ENCODE results near the gene CLDN19.
A peak's percentile ranks its signal among the peaks of the same experiment; 100 is the strongest.

Gene CLDN19

DNA sequence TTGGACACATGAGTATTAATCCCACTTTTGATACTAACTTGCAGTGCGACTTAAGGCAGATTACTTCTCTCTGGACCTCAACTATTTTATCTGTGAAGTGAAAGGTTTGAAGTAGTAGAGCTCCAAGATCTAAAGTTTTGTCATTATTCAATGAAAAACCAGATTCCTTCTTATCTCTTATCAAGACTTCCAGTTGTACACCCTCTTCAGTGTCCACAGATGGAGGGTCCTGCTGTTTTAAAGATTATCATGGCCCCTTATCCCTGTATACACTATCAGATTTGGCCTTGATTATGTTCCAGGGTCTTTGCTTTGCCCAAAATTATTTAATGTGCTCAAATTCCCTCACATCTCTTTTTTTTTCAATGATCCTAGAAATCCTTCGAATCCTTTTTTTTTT lies 28.1 kb upstream of the CLDN19 start:
- TF ChIP-seq ZNF565 (CRISPR knock-in tag; conservative IDR thresholded peaks at IDR 0.05; ENCODE audit: low read depth) (no peak), ISL1 (CRISPR knock-in tag; IDR thresholded peaks at IDR 0.05) (no peak), ARNTL (CRISPR knock-in tag; IDR thresholded peaks at IDR 0.05; ENCODE audit: borderline replicate concordance, low read depth) (no peak), TSHZ2 (CRISPR knock-in tag; IDR thresholded peaks at IDR 0.05) (no peak), CSDC2 (CRISPR knock-in tag; IDR thresholded peaks at IDR 0.05) (no peak), ZC3H10 (CRISPR knock-in tag; IDR thresholded peaks at IDR 0.05) (no peak), ZFP30 (CRISPR knock-in tag; IDR thresholded peaks at IDR 0.05) (no peak), PPARA (CRISPR knock-in tag; IDR thresholded peaks at IDR 0.05; ENCODE audit: borderline replicate concordance) (no peak), BACH2 (CRISPR knock-in tag; IDR thresholded peaks at IDR 0.05; ENCODE audit: borderline replicate concordance) (no peak), ZNF70 (CRISPR knock-in tag; IDR thresholded peaks at IDR 0.05) (no peak), GLIS3 (CRISPR knock-in tag; IDR thresholded peaks at IDR 0.05) (no peak), OSR1 (CRISPR knock-in tag; IDR thresholded peaks at IDR 0.05) (no peak), TOX (CRISPR knock-in tag; IDR thresholded peaks at IDR 0.05; ENCODE audit: borderline replicate concordance) (no peak), RARB (CRISPR knock-in tag; IDR thresholded peaks at IDR 0.05) (no peak), ZNF8 (CRISPR knock-in tag; IDR thresholded peaks at IDR 0.05) (no peak), ESRRG (CRISPR knock-in tag; IDR thresholded peaks at IDR 0.05) (no peak)
- TF ChIP-seq, protein P1, sequence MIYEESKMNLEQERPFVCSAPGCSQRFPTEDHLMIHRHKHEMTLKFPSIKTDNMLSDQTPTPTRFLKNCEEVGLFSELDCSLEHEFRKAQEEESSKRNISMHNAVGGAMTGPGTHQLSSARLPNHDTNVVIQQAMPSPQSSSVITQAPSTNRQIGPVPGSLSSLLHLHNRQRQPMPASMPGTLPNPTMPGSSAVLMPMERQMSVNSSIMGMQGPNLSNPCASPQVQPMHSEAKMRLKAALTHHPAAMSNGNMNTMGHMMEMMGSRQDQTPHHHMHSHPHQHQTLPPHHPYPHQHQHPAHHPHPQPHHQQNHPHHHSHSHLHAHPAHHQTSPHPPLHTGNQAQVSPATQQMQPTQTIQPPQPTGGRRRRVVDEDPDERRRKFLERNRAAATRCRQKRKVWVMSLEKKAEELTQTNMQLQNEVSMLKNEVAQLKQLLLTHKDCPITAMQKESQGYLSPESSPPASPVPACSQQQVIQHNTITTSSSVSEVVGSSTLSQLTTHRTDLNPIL (CRISPR knock-in tag; IDR thresholded peaks at IDR 0.05; ENCODE audit: low read depth), result no peak
- TF ChIP-seq, protein P2, sequence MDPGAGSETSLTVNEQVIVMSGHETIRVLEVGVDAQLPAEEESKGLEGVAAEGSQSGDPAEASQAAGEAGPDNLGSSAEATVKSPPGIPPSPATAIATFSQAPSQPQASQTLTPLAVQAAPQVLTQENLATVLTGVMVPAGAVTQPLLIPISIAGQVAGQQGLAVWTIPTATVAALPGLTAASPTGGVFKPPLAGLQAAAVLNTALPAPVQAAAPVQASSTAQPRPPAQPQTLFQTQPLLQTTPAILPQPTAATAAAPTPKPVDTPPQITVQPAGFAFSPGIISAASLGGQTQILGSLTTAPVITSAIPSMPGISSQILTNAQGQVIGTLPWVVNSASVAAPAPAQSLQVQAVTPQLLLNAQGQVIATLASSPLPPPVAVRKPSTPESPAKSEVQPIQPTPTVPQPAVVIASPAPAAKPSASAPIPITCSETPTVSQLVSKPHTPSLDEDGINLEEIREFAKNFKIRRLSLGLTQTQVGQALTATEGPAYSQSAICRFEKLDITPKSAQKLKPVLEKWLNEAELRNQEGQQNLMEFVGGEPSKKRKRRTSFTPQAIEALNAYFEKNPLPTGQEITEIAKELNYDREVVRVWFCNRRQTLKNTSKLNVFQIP (CRISPR knock-in tag; IDR thresholded peaks at IDR 0.05; ENCODE audit: borderline replicate concordance, low read depth), result no peak
- TF ChIP-seq, protein P3, sequence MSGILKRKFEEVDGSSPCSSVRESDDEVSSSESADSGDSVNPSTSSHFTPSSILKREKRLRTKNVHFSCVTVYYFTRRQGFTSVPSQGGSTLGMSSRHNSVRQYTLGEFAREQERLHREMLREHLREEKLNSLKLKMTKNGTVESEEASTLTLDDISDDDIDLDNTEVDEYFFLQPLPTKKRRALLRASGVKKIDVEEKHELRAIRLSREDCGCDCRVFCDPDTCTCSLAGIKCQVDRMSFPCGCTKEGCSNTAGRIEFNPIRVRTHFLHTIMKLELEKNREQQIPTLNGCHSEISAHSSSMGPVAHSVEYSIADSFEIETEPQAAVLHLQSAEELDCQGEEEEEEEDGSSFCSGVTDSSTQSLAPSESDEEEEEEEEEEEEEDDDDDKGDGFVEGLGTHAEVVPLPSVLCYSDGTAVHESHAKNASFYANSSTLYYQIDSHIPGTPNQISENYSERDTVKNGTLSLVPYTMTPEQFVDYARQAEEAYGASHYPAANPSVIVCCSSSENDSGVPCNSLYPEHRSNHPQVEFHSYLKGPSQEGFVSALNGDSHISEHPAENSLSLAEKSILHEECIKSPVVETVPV (CRISPR knock-in tag; IDR thresholded peaks at IDR 0.05), result no peak
- no peak for ATAC-seq

GRCh38 chr1:42767510-42768000 lies 27.5 kb upstream of the CLDN19 start:
- ATAC-seq, result peak; percentile 22
- TF ChIP-seq ZC3H10 (CRISPR knock-in tag; IDR thresholded peaks at IDR 0.05) (no peak), ARNTL (CRISPR knock-in tag; IDR thresholded peaks at IDR 0.05; ENCODE audit: borderline replicate concordance, low read depth) (no peak), TCF4 (CRISPR knock-in tag; IDR thresholded peaks at IDR 0.05; ENCODE audit: borderline replicate concordance) (no peak), ESRRG (CRISPR knock-in tag; IDR thresholded peaks at IDR 0.05) (no peak), PPARA (CRISPR knock-in tag; IDR thresholded peaks at IDR 0.05; ENCODE audit: borderline replicate concordance) (no peak), TOX (CRISPR knock-in tag; IDR thresholded peaks at IDR 0.05; ENCODE audit: borderline replicate concordance) (no peak), ZNF8 (CRISPR knock-in tag; IDR thresholded peaks at IDR 0.05) (no peak), OSR1 (CRISPR knock-in tag; IDR thresholded peaks at IDR 0.05) (no peak), ZFP3 (CRISPR knock-in tag; IDR thresholded peaks at IDR 0.05) (no peak), ZFP30 (CRISPR knock-in tag; IDR thresholded peaks at IDR 0.05) (no peak), ZNF565 (CRISPR knock-in tag; conservative IDR thresholded peaks at IDR 0.05; ENCODE audit: low read depth) (no peak)
- TF ChIP-seq, protein P3 (CRISPR knock-in tag; IDR thresholded peaks at IDR 0.05), result no peak
- TF ChIP-seq, protein P4, sequence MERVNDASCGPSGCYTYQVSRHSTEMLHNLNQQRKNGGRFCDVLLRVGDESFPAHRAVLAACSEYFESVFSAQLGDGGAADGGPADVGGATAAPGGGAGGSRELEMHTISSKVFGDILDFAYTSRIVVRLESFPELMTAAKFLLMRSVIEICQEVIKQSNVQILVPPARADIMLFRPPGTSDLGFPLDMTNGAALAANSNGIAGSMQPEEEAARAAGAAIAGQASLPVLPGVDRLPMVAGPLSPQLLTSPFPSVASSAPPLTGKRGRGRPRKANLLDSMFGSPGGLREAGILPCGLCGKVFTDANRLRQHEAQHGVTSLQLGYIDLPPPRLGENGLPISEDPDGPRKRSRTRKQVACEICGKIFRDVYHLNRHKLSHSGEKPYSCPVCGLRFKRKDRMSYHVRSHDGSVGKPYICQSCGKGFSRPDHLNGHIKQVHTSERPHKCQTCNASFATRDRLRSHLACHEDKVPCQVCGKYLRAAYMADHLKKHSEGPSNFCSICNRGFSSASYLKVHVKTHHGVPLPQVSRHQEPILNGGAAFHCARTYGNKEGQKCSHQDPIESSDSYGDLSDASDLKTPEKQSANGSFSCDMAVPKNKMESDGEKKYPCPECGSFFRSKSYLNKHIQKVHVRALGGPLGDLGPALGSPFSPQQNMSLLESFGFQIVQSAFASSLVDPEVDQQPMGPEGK (CRISPR knock-in tag; IDR thresholded peaks at IDR 0.05; ENCODE audit: borderline replicate concordance), result no peak

Measured in SK-N-SH treated with all-trans-retinoic acid at 6 μM for 48 hours (cell line).